Measurements from ENCODE around the gene ADRB1. TPM values are rescaled to one million over a fixed set of nuclear protein-coding genes. Genes with fewer than 3 reads are reported as not detected.

The ADRB1 gene
- total and polyA plus RNA-seq, 2 experiments from 2014 or later: 0.23 to 0.24 TPM

GRCh38 chr10:114042895-114043531, 653 bp upstream of the ADRB1 start:
- H3K36me3 Mint-ChIP-seq (ENCODE audit: low read depth): no peaks in the 10 kb centered on the region; the same call in 2 of the 3 replicates
- DNase-seq (ENCODE audit: low spot score) (peak; percentile 76), ATAC-seq (peak; percentile 66)
- Histone ChIP-seq H2AFZ (peak overlapping the region; percentile 97), H3K36me3 (ENCODE audit: insufficient read depth) (no peaks in the 10 kb centered on the region), H3K9me2 (ENCODE audit: insufficient read depth) (no peaks in the 10 kb centered on the region), H3K27ac (ENCODE audit: low read depth) (no peak overlapping the region), H4K20me1 (replicated peaks; ENCODE audit: insufficient read depth) (peaks cover 6% of the 10 kb centered on the region), H3F3A (replicated peaks; ENCODE audit: low read depth) (no peaks in the 10 kb centered on the region), H3K4me2 (peak overlapping the region; percentile 87), H3K79me2 (replicated peaks; ENCODE audit: insufficient read depth) (no peaks in the 10 kb centered on the region), H3K4me3 (peak overlapping the region; percentile 72), H3K4me1 (ENCODE audit: insufficient read depth) (peaks cover 6% of the 10 kb centered on the region; the same call in 1 of the 2 replicates), H3K27me3 (ENCODE audit: insufficient read depth) (peaks cover 78% of the 10 kb centered on the region)
- no peak overlapping the region for H3K27ac Mint-ChIP-seq
- H3K4me1 Mint-ChIP-seq: peaks cover 11% of the 10 kb centered on the region
- H3K27me3 Mint-ChIP-seq (ENCODE audit: insufficient read depth, low read depth, poor library complexity): peaks cover 54% of the 10 kb centered on the region
- peak overlapping the region; percentile 79 for H3K4me3 Mint-ChIP-seq
- TF ChIP-seq CREB1 (CRISPR knock-in tag; IDR thresholded peaks at IDR 0.05; ENCODE audit: low read depth) (no peak), EZH2 (IDR thresholded peaks at IDR 0.05; ENCODE audit: low read depth, unreplicated experiment) (peak; percentile 75), POLR2AphosphoS5 (IDR thresholded peaks at IDR 0.05; ENCODE audit: low read depth) (0 out of 2 replicates have a peak, but pooled peaks have one; percentile 9)
- H3K9me3 Mint-ChIP-seq: peaks cover 4% of the 10 kb centered on the region; the same call in 1 of the 3 replicates

GRCh38 chr10:114044247-114045135, 825 bp downstream of the ADRB1 start:
- DNase-seq (ENCODE audit: low spot score): peak; percentile 54
- Histone ChIP-seq H3K4me2 (peak overlapping the region; percentile 87), H3K9me2 (ENCODE audit: insufficient read depth) (no peaks in the 10 kb centered on the region), H2AFZ (peak overlapping the region; percentile 94), H4K20me1 (replicated peaks; ENCODE audit: insufficient read depth) (peaks cover 6% of the 10 kb centered on the region), H3K36me3 (ENCODE audit: insufficient read depth) (no peaks in the 10 kb centered on the region), H3K27me3 (ENCODE audit: insufficient read depth) (peaks cover 87% of the 10 kb centered on the region), H3K4me1 (ENCODE audit: insufficient read depth) (peaks cover 6% of the 10 kb centered on the region; the same call in 1 of the 2 replicates), H3K27ac (ENCODE audit: low read depth) (no peak overlapping the region), H3K79me2 (replicated peaks; ENCODE audit: insufficient read depth) (no peaks in the 10 kb centered on the region), H3K4me3 (peak overlapping the region; percentile 72), H3F3A (replicated peaks; ENCODE audit: low read depth) (no peaks in the 10 kb centered on the region)
- no peak; the same call in none of the 3 replicates for ATAC-seq
- Mint-ChIP-seq H3K27ac (no peak overlapping the region), H3K27me3 (ENCODE audit: insufficient read depth, low read depth, poor library complexity) (peaks cover 54% of the 10 kb centered on the region), H3K36me3 (ENCODE audit: low read depth) (no peaks in the 10 kb centered on the region; the same call in 2 of the 3 replicates), H3K9me3 (peaks cover 4% of the 10 kb centered on the region; the same call in 1 of the 3 replicates), H3K4me3 (peak overlapping the region; percentile 74), H3K4me1 (peaks cover 11% of the 10 kb centered on the region)
- TF ChIP-seq POLR2AphosphoS5 (IDR thresholded peaks at IDR 0.05; ENCODE audit: low read depth): no peak
- TF ChIP-seq EZH2 (IDR thresholded peaks at IDR 0.05; ENCODE audit: low read depth, unreplicated experiment): peak; percentile 82
- TF ChIP-seq EZH2phosphoT487 (IDR thresholded peaks at IDR 0.05; ENCODE audit: unreplicated experiment): peak; percentile 64
- no peak for TF ChIP-seq CREB1 (CRISPR knock-in tag; IDR thresholded peaks at IDR 0.05; ENCODE audit: low read depth)
